Frontal cortex (tissue), 4 donors: ENCODE measurements around the gene SRCIN1. TPM values are rescaled to one million over a fixed set of nuclear protein-coding genes. Genes with fewer than 3 reads are reported as not detected.

Experiments used
- DNase-seq, 2 donors: peaks; one replicate each; pipeline ENCODE4 v3.0.0; 2012; ENCODE audit warnings: low spot score in 2 of 2
- FAIRE-seq: peaks from 2 replicates; lab custom pipeline; 2012; peaks lifted over from hg19 to GRCh38; lab: Jason Lieb, UNC
- total RNA-seq: library from RNA; depleted of rRNA; stranded (reverse); fragments of >200 nt; gene quantifications from one replicate; pipeline ENCODE4 v1.2.3, GENCODE V29; 2014
- donor health status: control.
- donor health status: control.
- donor health status: control.

The SRCIN1 gene
- total RNA-seq, 1 donor from 2014 or later, result 23.6 TPM

GRCh38 chr17:38600906-38601305, 4.8 kb downstream of the SRCIN1 start:
- FAIRE-seq (no peak), DNase-seq (no peak)

- no peak for FAIRE-seq
- DNase-seq, result no peak
Observed at GRCh38 chr17:38600416-38600815, 5.3 kb downstream of the SRCIN1 start.

GRCh38 chr17:38599398-38599856, 6.3 kb downstream of the SRCIN1 start:
- DNase-seq (no peak), FAIRE-seq (no peak)

DNA sequence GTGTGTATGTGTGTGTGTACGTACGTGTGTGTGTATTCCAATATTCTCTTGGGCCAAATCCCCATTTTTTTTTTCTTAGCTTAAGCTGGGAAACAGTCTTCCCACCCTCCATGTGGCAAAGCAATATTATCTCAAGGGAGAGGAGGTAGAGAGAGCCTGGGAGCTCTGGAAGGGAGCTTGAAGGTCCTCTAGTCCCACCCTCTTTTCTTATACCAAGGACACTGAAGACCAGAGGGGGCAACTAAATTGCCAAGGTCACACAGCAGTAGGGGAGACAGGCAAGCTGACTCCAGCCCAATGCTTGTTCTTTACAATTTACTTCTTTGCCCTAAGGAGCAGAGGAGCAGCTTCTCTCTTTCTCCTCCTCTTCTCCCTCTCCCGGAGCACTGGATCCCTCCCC, 6.8 kb downstream of the SRCIN1 start:
- FAIRE-seq (no peak), DNase-seq (no peak)

GRCh38 chr17:38598536-38598935, 7.2 kb downstream of the SRCIN1 start:
- FAIRE-seq (no peak), DNase-seq (no peak)

DNA sequence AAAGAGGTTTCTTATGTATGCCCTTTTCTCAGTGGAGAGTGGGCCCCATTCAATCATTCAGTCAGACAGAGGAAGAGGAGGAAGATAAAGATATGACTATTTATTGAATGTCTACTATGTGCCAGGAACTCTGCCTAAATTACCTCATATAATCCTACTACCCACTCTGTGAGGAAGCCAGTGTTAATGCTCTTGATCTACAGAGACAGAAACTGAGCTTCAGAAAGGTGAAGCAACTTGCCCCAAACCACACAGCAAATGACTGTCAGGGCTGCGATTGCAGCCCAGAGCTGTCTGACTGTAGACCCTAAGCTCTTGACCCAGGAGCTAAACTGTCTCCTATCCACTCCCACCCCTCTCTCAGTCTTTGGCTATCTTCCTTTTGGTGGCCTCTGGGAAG, 8.4 kb downstream of the SRCIN1 start:
- DNase-seq (no peak), FAIRE-seq (no peak)

DNA sequence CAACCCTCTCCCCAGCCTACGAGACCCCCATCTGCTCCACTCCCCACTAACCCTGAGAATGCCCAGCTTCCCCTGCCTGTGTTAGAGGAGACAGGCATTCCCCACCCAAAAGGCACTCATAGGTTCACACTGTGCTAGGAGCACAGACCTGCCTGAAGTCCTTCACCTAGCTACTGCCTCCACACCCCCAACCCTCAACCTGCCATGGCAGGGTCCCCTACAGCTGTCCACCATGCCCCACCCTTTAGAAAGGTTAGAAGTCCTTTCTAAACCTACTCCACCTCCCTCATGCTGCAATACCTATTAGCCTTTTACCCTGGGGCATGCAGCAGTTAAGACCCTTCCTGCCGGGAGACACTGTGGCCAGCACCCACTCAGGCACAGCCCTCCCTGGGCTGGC, 9.1 kb downstream of the SRCIN1 start:
- DNase-seq, result no peak

DNA sequence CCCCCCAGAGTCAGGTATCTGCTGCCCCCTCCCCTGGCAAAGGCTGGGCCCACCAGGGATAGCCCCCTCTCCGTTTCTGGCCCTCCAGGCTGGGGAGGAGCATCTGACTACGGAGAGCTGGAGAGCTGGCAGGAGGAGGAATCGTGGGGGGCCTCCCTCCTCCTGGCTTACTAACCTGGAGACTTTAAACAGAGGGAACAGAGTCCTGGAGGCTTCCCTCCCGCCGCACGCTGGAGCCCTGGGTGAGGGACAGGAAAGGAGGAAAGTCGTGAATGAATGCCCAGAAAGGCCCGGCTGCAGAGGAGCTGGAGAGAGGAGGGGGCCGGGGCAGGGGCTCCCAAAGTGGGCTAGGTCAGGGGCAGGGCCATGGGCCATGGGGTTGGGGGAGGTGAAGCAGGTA, 9.9 kb downstream of the SRCIN1 start:
- no peak for FAIRE-seq

More for the DNA sequence above, 9.1 kb downstream of the SRCIN1 start:
- FAIRE-seq, result no peak

DNA sequence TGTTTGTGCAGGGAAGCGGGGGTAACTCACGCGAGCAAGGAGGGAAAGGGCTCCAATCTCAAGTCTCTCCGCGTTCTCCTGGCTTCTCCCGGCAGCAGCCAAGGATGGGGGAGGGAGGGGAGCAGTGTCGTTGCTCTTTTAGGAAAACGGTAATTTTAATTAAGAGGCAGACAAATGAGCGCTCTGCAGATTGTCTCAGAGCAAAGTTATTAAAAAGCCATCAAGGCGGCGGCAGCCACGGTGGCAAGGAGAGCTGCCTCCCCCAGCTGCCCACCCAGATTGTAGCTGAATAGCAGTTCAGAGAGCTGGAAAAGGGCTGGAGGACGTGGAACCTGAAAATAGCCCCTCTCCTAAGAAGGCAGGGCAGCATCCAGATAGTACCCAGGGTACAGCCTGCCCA, 11.6 kb downstream of the SRCIN1 start:
- FAIRE-seq, result no peak
- DNase-seq, result no peak

More for the DNA sequence above, 9.9 kb downstream of the SRCIN1 start:
- DNase-seq, result no peak

GRCh38 chr17:38592487-38592886, 13.3 kb downstream of the SRCIN1 start:
- DNase-seq, result no peak
- no peak for FAIRE-seq

GRCh38 chr17:38591759-38592241, 14.0 kb downstream of the SRCIN1 start:
- FAIRE-seq (no peak), DNase-seq (no peak)

- FAIRE-seq (no peak), DNase-seq (no peak)
Observed at GRCh38 chr17:38590988-38591758, 14.6 kb downstream of the SRCIN1 start.

DNA sequence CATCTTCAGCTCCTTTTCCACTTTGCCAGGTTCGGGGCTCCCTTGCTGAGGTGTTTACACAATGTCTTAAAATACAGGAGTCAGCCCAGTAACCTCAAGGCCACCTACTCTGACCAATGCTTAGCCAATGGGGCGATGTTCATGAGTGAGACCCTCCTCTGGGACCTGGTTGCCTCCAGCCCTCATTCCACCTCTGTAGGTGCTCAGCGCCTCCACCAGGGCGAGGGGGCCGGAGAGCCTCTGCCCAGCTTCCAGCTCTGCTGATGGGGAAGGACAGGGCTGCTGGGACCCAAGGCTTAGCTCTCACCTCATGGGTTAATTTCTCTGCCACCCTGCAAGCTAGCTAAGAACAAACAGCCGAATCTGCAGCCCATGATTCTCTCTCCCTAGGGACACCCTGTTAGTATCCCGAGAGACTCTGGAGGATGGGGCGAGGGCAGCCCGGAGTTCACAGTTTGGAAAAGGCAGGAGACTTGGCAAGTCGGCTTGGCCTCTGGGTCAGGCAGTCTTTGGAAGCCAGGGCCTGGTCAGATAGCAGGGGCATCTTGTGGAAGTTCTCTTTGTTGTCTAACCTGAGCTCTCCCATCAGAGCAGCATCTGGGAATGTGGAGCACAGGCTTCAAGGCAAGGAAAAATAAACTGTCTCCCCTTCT, 16.2 kb downstream of the SRCIN1 start:
- FAIRE-seq, result no peak
- no peak for DNase-seq

DNA sequence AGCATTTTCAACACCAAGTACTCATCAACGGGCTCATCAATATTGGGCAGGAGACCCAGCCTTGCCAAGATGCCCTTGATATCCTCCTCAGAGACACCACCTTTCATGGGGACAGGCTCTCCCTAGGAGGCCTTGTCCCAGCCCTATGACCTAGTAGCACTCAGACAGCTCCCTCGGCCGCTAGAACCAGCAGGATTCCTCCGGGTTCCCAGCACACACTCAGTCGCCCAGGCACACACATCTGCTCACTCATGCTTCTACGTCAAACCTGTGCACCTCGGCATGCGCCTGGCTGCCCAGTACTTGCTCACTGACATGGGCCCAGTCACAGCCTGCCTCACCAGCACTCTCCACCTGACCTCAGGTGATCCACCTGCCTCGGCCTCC, 17.0 kb downstream of the SRCIN1 start:
- DNase-seq (no peak), FAIRE-seq (no peak)

DNA sequence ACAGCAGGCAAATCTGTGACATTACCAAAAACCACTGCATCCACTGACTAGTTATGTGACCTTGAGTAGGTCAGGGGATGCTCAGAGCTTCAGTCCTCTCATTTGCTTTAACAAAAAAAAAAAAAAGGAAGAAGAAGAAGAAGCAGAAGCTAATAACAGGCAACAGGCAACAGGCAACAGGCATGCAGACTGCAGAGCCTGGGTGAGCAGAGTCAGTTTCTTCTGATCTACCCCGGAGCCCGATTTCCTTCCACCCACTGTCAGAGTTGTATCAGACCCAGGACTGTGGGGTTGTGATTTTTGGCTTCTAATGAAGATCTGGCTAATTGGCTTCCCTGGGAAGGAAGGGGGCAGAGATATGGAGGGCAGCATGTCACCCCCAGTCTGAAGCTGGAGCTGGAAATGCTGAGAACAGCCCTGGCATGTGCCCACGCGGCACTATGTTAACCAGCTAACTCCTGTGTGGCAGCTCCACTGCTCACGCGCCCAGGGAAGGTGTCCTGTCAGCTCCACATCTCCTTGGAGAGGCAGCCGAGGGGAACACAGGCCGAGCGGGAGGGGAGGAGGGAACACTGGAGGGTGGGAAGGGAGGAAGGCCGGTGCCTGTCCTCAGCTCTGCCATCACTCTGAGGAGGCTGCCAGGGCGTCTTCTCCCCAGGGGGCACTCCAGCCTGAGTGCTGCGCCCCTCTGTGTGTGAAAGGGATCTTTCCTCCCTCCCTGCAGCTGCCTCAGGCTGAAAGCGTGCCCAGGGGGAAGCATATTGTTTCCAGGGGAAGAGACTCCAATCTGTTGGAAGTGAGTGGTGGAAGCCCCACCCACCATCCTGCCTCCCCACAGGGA, 17.6 kb downstream of the SRCIN1 start:
- no peak for DNase-seq

DNA sequence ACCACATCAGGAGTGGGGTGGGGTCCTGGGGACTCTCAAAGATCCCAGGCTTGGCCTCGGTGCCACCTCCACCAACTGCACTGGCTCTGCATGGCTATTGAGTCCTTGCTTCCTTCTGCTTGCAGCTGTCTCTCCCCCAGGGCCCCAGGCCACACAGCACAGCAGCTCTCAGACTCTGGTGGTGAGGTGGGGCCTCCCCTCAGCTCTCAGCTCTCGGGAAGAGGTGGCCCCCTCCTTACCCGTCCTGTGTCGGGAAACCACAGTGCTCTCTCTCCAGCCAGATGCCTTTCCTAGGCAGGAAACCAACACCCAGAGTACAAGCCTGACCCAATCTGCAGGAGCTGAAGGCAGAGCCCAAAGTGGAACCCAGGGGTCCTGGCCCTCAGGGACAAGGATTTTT, 18.5 kb downstream of the SRCIN1 start:
- DNase-seq (no peak), FAIRE-seq (no peak)

More for the DNA sequence above, 17.6 kb downstream of the SRCIN1 start:
- no peak for FAIRE-seq

GRCh38 chr17:38586788-38587187, 19.0 kb downstream of the SRCIN1 start:
- no peak for FAIRE-seq
- DNase-seq, result no peak

- DNase-seq, result no peak
- no peak for FAIRE-seq
Observed at GRCh38 chr17:38585918-38586529, 19.7 kb downstream of the SRCIN1 start.

- DNase-seq (no peak), FAIRE-seq (no peak)
Observed at GRCh38 chr17:38585056-38585917, 20.5 kb downstream of the SRCIN1 start.
